NCI-H510A (cell line): ENCODE results near the gene RNF212.

Experiments used
- DNase-seq: peaks from one replicate; lab custom pipeline; 2025; lab: John Stamatoyannopoulos, UW

RNF212 gene

DNA sequence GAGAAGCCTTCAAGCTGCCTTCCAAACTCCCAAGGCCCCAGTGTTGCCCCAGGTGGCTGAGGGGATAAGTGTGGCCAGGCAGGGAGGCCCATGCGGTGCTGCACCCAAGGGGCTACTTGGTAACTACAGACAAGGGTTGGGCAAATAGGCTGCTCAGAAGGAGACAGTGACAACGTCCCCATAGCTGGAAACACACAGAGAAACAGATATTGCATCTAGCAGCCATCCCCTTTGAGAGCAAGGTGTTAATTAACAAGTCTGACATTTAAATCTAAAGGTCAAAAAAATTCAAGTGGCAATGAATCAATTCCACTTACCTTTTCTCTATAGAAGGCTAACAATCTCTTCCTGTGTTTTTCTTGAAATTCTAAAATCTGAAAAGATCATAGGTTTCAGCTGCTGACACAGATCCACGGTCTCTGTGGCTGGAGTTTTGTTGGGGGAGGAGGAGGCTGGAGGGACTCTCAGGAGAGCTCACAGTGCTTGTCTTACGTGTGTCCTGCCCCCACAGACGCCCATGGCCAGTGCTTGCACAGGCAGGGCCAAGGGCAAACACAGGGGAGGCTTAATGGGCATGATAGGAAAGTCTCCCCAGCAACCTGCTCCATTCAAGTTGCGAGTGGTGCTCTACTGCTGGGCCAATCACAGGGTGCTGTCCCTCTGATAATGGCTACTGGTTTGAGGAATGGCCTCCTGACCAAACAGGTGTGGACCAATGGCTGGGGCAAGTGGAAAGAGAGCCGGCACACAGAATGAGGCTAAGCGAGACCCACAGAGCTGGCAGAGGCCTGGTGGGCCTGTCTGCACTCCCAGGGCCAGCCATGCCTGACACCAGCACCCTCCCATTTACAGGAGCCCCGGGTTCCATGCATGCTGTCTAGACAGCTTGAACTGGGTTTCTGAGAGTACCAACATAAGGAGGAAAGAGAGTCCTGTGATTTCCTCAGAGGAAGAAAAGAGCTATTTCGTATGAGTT lies 22.6 kb downstream of the RNF212 start:
- no peak for DNase-seq

DNA sequence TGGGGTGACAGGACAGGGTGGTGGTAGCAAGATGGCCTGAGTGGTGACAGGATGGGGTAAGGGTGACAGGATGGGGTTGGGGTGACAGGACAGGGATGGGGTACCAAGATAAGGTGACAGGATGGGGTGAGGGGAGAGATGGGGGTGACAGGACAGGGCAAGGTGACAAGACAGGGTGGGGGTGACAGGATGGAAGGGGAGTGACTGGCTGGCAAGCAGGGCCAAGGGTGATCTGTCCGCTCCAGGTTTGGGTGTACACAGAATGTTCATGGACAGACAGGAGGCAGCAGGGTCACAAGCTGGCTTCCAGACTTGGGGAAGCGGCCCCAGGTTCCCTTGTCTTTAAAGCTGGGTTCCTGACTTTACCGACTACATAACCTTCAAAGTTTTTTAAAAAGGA lies 23.3 kb downstream of the RNF212 start:
- no peak for DNase-seq

DNA sequence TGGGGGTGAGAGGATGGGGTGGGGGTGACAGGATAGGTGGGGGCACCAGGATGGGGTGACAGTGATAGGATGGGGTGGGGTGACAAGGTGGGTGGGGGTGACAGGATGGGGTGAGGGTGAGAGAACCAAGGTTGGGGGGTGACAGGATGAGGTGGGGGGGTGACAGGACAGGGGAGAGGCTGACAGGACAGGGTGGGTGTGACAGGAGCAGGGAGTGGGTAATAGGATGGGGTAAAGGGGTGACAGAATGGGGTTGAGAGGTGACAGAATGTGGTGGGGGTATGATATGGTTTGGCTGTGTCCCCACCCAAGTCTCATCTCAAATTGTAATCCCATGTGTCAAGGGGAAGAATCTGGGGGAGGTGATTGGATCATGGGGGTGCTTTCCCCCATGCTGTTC lies 26.0 kb downstream of the RNF212 start:
- DNase-seq, result no peak

DNA sequence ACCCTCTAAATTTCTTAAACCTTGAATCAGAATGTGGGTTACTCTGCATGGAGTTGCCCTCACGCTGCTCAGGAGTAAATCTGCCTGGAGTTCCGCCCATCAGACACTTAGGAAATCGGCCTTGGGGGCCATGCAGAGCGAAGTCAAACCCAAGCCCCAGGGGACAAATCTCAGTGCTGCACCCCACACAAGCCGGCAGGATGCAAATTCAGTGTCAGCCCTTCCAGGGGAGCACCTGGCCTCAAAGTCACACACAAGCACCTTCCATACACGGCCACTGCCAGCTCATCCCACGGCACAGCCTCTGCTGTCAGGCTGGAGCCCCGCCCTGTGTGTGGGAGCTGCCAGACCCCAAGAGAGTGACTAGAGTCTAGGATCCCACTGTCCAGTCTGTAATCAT lies 27.4 kb downstream of the RNF212 start:
- DNase-seq, result no peak

DNA sequence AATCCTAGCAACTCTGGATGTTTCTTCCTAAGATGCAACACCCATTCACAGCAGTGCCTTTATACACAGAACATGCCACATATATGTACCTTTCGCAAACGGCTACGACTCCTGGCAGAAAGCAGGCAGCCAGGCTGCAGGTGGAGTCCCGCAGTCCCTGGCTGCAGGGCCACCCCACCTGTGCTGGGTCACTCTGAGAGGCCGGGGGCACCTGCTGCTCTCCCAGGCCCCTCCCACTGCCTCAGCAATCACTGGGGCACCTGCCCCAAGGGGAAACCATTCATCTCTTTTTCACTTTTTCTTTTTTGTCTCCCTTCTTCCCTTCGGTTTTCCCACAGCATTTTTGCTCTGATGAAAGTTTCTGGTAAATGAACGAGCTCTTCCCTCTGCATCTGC lies 28.0 kb downstream of the RNF212 start:
- DNase-seq, result no peak

DNA sequence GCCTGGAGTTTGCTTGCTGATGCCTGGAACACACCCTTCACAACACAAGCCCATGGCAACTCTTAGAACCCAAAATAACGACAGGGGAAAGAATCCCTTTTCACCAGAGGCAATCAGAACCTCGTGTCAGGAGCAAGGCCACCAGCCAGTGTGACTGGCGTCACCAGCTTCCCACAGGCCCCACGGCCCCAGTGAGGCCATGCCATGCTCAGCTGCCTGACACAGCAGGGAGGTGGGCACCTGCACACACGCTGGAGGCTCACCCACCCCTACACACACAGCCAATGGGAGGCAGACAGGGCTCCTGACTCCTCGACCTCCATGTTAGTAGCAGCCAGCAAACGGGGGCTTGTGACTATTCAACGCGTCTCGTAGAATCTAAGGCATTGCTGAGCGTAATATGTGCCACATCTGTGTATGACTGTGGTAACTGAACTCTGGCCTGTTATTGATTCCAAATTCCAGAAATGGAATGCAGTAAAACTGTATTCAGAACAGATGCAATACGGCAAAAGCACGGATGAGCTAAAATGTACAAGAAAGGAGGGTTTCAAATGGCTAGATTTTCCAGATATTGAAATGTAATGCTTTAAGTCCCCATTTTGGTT lies 28.5 kb downstream of the RNF212 start:
- DNase-seq, result no peak

DNA sequence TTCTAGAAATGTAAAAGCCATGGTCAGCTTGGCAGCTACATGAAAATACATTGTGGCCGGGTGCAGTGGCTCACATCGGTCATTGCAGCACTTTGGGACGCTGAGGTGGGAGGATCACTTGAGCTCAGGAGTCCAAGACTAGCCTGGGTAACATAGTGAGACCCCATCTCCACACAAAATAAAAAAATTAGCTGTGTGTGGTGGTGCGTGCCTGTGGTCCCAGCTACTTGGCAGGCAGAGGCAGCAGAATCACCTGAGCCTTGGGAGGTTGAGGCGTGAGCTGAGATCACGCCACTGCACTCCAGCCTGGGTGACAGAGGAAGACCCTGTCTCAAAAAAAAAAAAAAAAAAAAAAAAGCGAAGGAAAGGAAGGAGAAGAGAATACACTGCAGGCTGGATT lies 29.0 kb downstream of the RNF212 start:
- DNase-seq, result no peak

DNA sequence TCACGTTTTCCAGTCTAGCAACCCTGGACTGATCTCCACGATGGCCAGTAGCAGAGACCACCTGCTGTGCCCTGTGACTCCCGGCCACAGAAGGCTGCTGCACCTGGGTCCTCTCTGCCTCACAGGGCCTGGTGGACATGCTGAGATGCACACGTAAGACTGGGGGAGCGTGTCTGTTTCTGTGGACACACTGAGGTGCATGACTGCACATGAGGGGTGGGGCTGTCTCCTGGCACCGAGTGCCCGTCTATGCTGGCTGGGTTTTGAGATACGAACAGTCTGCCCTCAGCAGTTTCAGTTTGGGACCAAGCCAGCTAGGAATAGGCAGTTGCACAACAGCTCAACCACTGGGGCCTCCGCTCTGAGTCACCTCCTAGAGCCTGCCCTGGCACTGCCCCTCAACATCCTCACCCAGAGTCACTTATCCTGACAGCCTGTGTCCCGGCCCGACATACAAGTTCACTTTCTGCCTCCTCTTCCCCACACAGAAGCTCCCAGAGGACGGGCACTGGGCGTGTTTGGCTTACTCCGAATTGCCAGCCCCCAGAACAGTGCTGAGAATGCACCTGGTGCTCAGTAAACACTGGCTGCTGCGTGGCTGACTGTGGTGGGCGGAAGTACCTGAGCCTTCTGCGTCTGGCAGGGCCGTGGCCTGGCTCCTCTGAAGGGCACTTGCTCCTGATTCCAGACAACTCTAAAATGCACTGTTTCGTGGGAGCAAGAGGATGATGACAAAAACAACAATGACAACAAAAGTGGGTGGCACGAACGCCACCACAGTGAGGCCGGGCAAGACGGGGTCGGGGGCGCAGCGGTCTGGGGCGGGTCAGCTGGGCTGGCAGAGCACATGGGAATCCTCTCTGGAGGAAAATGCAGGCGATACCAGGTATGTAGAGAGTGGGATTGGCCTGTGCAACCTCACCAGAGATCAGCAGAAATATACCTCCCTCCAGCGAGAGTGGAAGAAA lies 30.9 kb downstream of the RNF212 start:
- DNase-seq, result no peak

DNA sequence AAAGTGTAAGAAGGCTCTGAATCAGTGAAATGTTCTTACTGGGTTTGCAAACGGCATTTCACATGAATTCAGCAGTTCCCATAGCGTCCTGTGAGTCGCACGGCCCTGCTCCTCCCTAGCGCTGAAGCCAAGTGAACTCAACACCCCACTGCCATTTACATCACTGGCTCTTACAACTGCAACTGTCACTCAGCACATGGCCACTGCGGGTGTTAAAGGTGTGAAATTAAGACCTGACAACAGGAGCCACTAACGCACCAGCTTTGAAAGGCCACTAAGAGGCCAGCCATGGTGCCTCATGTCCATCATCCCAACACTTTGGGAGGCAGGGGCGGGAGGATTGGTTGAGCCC lies 31.7 kb downstream of the RNF212 start:
- no peak for DNase-seq

DNA sequence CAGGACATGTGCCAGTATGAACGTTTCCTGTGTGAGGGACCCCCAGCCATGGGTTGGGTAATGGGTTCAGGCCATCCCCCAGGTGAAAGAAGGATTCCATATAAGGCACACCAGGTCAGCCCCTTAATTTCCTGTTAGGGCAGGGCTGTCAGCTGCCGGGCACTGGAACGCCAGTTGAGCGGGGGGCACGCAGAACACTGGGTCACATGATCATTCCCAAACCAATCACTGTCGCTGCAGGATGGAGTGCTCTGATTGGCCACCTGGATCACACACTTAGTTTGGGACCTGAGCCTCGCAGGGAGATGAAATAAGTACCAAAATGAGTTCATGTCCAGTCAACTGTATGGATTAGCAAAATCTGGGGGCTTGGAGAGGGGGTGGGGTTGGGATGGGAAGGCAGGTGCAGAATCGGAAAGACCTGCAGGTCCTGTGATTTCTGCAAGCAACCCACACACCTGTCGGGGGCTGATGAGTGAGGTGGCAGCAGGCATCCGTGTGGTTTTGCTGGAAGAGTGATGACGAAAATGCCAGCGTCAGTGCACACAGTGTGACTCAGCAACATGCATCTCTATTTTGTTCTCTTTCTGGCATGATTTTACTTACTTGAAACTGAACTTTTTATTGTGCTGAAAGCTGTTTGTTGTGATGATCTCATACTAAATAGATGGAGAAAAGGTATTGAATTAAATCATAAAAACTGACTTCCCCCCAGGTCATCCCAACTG lies 32.2 kb downstream of the RNF212 start:
- DNase-seq, result no peak

DNA sequence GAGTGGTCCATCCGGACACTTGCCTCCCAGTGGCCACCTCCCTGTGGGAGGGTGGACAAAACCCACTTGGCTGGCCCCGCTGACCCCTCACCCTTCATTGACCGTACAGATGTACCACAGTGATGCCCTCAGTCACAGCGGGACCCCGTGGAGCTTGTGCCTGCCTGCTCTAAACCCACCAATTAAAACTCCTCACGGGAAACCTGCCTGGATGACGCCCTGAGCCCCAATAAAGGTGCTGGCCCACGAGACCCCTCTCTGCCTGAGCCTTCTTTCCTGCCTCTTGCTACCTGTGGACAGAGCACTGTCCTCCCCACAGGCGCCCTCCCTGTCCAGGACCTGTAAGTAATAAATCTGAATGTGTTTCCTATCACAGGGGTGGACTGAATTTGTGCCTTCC lies 32.9 kb downstream of the RNF212 start:
- DNase-seq, result no peak

DNA sequence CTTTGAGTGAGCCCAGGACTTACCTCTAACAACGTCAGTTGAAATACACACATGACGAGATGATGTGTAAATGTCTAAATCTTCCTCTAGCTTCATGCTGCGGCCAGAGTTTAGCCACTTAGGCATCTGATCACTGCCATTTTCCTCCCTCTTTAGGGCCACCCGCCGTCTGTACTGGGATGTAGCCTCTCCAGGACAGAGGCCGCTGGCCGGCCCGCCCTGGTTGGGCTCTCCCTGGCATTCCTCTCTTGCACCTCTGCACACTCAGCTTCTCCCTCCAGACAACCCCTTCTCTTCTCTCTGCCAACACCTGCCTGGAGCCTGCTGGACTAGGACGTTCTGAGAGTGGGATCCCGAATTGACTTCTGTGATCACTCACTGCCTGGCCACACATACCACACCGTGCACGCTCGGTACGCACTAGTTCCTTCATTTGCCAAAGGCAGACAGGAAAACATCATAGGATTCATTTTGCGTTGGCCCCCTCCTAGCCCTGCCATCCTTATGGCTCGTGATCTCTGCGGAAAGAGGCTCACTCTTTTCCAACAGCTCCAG lies 33.6 kb downstream of the RNF212 start:
- DNase-seq, result no peak

DNA sequence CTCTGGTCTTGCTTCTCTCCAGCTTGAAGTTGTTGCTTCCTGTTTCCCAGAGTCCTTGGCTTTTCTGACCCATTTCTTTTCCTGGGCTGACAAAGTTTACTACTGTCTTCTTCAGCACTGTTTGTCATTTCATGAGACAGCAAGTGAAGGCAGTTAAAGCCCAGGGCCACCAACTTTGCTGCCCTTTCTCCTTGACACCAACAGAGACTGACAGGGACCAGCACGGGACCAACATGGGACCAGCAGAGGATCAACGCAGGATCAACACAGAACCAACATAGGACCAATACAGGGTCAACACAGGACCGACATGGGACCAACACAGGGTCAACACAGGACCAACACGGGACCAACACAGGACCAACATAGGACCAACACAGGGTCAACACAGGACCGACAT lies 34.9 kb downstream of the RNF212 start:
- no peak for DNase-seq

DNA sequence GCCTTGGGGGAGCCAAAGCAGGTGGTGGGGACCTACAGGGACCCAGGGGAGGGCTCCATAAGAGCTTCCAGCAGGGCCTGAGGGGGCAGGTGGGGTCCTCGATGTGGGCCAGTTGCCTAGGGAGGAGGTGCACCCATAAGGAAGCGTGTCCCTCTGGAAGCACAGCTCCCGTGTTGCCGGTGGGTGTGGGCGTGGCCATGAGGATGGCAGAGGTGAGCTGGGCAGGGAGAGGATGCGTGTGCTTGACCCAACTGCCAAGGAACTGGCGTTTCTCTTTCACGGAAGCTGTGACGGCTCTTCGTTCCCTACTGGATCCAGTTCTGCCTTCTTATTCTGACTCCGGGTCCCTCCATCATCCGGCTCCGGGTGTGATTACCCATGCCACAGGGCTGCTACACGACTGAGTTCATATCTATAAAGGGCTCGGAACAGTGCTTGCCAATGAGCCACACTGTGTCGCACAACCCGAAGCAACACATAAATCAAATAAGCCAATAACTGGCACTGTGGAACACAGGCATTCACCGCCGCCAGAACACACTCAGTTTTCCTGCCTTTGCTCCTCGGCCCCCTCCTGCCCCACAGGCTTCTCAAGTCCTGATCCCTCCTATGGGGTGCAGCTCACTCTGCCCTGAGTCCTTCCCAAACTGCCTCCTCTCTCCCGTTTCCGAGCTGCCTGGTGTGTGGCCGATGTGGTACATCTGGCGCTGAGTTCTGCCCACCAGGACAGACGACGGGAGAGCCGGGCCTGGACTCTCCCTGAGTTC lies 35.5 kb downstream of the RNF212 start:
- no peak for DNase-seq

DNA sequence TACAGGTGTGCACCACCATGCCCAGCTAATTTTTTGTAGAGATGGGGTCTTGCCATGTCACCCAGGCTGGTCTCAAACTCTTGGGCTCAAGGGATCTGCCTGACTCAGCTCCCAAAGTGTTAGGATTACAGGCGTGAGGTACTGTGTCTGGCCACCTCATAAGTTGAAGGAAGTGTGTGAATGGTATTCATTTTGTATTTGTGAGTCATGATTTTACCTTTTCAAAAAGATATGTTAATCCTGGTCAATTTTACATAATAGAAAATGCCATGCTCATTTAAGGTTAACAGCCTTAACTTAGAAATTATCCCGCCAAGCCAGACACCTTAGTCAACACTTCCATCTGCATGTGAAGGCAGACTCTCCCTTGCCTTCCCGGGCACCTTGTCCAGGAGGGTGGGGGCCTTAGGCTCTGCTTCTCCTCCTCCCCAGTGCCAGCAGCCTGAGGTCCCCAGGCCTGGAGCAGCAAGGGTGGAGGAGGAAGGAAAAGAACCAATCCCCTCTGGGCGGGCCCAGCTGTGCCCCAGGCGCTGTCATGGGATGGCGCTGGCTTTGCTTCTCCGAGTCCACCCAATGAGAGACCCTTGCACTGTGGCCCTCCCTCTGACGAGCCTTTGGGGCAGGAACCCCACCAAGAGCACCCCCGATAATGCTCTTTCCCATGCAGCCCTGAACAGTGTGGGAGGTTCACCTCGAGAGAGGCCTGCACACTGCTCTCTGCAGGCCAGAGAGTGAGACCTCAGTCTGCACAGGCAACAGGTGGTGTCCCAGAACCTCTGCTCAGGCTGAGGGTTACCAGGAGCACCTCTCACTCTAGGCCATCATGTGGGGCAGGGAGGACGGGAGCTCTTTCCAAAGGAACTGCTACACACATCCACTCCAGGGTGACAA lies 37.3 kb downstream of the RNF212 start:
- no peak for DNase-seq

DNA sequence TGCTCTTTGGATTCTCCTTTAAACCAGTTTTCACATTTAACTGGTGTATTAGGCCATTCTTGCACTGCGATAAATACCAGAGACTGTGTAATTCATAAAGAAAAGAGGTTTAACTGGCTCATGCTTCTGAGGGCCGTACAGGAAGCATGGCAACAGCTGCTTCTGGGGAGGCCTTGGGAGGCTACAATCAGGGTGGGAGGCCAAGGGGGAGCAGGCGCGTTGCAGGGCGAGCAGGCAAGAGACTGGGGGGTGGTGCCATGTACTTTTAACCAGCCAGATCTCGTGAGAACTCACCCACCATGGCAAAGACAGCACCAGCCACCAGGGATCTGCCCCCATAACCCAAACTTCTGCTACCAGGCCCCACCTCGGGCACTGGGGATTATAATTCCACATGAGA lies 38.1 kb downstream of the RNF212 start:
- DNase-seq, result no peak

DNA sequence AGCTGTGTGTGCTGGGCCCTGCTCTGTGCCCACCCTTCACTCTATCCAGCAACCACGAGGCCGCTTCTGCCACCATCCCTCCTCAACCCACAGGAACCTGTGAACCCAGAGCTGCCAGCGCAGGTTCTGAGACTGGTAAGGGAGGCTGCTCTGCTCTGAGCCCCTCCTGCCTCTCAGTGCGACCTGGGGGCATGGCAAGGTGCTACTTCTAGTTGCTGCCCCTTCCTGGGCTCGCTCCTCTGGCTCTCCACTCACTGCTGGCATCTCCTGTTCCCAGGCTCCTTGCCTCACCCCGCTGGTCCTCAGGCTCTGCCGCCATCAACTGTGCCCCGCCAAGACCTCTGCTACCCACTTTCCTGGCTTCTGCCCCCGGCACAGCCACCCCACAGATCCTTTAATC lies 39.3 kb downstream of the RNF212 start:
- DNase-seq, result no peak

DNA sequence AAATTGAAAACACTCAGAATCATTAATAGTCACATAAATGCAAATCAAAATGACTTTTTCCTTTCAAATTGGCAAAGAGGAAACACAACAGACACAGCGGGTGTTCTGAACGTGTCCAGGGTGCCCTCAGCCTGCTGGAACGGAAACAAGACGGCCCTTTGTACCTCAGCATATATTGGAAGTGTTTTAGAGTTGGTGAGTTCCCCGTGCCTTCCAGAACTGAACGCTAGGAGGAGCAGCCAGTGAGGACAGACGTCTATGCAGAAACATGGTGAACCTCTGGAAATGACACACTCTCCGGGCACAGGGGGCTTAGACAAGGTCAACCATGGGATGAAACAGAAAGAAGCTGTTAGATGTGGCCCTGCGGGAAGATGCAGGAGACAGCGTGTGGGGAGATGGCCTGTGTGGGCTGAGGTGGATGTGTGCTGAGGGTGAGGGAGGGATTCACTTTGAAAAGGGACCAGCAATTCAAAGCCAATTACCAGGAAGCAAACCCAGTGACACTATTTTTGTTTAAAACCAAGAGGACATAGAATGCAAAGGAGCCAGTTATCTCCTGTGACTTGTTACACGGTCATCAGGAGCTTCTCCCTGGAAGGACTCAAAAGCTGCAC lies 40.4 kb downstream of the RNF212 start:
- no peak for DNase-seq

DNA sequence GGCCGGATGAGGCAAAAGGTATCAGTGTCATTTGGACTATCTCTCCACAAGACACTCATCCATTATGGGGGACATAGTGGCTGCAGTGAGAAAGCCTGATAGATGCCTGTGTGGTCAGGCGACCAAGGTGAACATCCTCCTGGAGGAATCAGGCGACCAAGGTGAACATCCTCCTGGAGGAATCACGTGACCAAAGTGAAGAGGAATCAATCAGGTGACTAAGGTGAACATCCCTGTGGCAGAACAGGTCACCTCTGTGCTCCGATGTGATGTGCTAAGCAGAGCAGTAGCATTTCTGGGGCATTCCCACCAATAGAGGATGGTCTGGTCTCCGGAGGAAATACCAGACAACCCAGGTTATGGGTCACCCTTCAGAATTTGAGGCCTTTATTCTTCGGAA lies 44.0 kb downstream of the RNF212 start:
- no peak for DNase-seq
